Activated CD4-positive, alpha-beta T cell treated with anti-CD3 and anti-CD28 coated beads, Interleukin-2, amount 10 ng/mL, durations not matched to agents 24 days and 14 days (primary cell): Measurements from ENCODE around the gene FGF19. TPM values are rescaled to one million over a fixed set of nuclear protein-coding genes. Genes with fewer than 3 reads are reported as not detected.

Source experiments
- DNase-seq: peaks from one replicate; pipeline ENCODE4 v3.0.0; 2022
- H3K27ac Mint-ChIP-seq: one replicate; pipeline ENCODE4 v1.8.0; 2022; ENCODE audit warnings: mild to moderate bottlenecking, mixed read lengths
- H3K27me3 Mint-ChIP-seq: one replicate; pipeline ENCODE4 v1.8.0; 2022; ENCODE audit warnings: mixed read lengths
- H3K36me3 Mint-ChIP-seq: one replicate; pipeline ENCODE4 v1.8.0; 2022; ENCODE audit warnings: low read depth, mild to moderate bottlenecking, mixed read lengths
- H3K4me1 Mint-ChIP-seq: one replicate; pipeline ENCODE4 v1.8.0; 2021; ENCODE audit warnings: mixed read lengths
- H3K4me3 Mint-ChIP-seq: one replicate; pipeline ENCODE4 v1.8.0; 2022; ENCODE audit warnings: mild to moderate bottlenecking, moderate library complexity, mixed read lengths
- H3K9me3 Mint-ChIP-seq: one replicate; pipeline ENCODE4 v1.8.0; 2021; ENCODE audit warnings: mixed read lengths
- intact Hi-C: fragments of 100-400 bp; cut with micrococcal nuclease; formaldehyde crosslinking; loops from one replicate; pipeline ENCODE4 v1.15.1; 2023
- total RNA-seq: library from RNA; stranded (reverse); gene quantifications from 2 replicates; pipeline ENCODE4 v1.2.3, GENCODE V29; 2022

Gene FGF19
- total RNA-seq, 1 donor from 2014 or later: not detected

DNA sequence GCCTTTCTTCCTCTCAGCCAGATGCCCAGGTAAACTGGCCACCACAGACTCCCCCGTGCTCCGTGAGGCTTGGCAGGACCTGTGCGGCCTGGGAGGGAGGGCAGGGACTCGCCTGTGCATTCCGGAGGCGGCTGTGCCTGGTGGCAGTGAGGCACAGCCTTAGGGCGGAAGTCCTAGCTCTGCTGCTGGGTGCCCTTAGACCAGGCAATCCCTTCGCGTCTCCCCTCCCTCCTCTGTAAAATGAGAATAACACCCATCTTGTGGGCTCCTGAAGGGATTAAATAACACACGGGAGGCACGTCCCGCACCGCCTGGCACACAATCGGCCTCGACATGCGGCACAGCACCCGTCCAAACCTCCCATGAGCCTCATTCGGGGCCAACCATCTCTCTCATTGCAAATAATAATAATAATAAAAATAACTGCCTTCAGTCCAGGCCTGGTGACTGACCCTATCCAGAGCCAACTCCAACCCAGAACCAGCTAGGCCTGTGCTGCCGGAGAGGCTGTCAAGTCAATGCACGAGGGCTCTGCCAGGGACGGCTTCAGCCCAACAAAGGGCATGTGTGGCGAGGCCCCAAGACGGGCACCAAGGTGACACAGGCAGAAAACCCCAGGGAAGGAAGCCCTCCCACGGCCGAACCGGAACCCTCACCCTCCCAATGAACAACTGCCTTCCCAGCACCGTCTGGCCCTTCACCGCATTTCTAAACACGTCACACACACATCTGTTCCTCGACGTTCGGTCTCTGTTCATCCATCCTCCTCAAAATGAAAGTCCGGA lies 36.9 kb downstream of the FGF19 start:
- DNase-seq: no peak
- H3K4me1 Mint-ChIP-seq: peaks cover 6% of the 10 kb centered on the region
- no peaks in the 10 kb centered on the region for H3K9me3 Mint-ChIP-seq
- no peaks in the 10 kb centered on the region for H3K27me3 Mint-ChIP-seq
- H3K4me3 Mint-ChIP-seq: no peak overlapping the region
- H3K27ac Mint-ChIP-seq: no peak overlapping the region
- intact Hi-C loops: no loop called here
- H3K36me3 Mint-ChIP-seq: peaks cover 25% of the 10 kb centered on the region

DNA sequence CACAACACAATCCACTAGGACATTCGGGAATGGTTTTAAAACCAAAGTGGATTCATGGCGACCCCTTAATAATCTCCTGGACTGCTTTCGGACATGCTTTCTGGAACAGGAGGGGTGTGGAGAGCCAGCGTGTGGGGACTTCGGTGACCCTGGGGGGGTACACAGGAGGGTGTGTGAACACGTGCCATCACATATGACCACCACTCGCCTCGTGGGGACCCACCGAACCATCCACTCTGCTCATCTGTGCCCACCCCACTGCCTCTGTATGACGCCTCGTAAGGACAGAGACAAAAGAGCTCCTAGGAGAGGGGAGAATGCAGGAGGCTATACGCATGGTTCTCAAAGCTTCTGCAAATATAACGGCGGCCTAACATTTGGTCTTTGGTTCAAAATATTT lies 37.6 kb downstream of the FGF19 start:
- DNase-seq: no peak
- no peaks in the 10 kb centered on the region for H3K9me3 Mint-ChIP-seq
- no peak overlapping the region for H3K4me3 Mint-ChIP-seq
- H3K27me3 Mint-ChIP-seq: no peaks in the 10 kb centered on the region
- H3K36me3 Mint-ChIP-seq: peaks cover 25% of the 10 kb centered on the region
- intact Hi-C loops: no loop called here
- H3K27ac Mint-ChIP-seq: no peak overlapping the region
- peaks cover 4% of the 10 kb centered on the region for H3K4me1 Mint-ChIP-seq

DNA sequence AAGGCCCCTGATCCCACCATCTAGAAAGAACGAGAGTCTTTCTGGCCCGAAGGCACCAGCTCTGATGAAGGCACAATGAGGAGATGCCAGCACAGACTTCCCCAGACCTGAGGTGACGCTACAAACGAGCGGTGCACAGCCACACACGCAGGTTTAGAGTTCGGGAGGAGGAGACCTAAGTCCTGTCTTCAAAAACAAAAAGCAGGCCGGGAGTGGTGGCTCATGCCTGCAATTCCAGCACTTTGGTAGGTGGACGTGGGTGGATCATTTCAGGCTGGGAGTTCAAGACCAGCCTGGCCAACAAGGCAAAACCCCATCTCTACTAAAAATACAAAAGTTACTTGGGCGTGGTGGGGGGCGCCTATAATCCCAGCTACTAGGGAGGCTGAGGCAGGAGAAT lies 38.2 kb downstream of the FGF19 start:
- no peaks in the 10 kb centered on the region for H3K9me3 Mint-ChIP-seq
- DNase-seq: no peak
- H3K4me3 Mint-ChIP-seq: no peak overlapping the region
- H3K4me1 Mint-ChIP-seq: peaks cover 4% of the 10 kb centered on the region
- peaks cover 24% of the 10 kb centered on the region for H3K36me3 Mint-ChIP-seq
- no peaks in the 10 kb centered on the region for H3K27me3 Mint-ChIP-seq
- intact Hi-C loops: no loop called here
- no peak overlapping the region for H3K27ac Mint-ChIP-seq

DNA sequence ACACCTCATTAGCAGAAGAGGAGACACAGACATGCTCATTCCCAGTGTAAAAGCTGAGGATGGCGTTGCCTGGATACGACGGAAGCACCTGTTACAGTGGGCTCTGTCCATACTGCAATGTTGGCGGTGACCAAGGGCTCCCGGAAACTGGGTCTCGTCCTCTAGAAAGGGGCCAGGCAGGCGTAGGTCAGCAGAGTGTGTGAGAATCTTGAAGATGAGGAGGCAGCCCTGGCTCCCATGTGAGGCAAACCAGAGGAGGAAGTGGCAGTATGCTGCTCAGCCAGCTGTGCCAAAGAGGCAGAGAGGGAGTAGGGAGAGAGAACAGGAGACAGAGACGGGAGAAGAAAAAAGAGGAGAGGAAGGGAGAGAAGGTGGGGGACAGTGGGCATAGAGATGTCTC lies 38.9 kb downstream of the FGF19 start:
- Mint-ChIP-seq H3K36me3 (peaks cover 16% of the 10 kb centered on the region), H3K27me3 (no peaks in the 10 kb centered on the region), H3K4me3 (no peak overlapping the region), H3K9me3 (no peaks in the 10 kb centered on the region), H3K27ac (no peak overlapping the region), H3K4me1 (no peaks in the 10 kb centered on the region)
- intact Hi-C loops: no loop called here
- DNase-seq: no peak

DNA sequence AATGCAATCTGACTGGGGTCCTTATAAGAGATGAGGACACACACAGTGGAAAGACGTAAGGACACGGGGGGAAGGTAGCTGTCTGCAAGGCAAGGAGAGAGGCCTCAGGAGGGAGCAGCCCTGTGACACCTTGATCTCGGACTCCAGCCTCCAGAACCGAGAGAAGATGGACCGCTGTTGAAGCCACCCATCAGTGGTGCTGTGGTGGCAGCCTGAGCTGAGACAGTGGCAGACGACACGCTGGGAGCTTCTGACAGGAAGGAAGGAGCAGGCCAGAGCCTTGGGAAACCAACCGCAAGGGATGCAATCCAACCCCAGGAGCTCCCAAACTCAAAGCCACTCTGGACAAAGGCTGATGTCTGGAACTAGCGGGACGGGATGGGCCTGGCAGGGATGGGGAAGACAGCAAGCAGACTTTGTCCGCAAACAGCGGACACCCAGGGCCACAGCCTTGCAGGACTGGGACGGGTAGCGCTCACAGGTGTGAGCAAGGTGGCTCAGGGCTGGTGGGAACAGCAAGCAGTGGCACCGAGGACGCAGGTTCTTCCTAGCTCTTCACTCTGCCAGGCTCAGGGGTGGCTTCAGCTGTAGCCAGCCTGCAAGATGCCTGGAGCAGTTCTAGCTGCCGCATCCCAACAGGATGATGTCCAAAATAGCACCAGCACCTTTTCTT lies 39.6 kb downstream of the FGF19 start:
- Mint-ChIP-seq H3K4me3 (no peak overlapping the region), H3K36me3 (peaks cover 15% of the 10 kb centered on the region), H3K27ac (no peak overlapping the region), H3K4me1 (no peaks in the 10 kb centered on the region), H3K9me3 (no peaks in the 10 kb centered on the region), H3K27me3 (no peaks in the 10 kb centered on the region)
- intact Hi-C loops: no loop called here
- DNase-seq: no peak

DNA sequence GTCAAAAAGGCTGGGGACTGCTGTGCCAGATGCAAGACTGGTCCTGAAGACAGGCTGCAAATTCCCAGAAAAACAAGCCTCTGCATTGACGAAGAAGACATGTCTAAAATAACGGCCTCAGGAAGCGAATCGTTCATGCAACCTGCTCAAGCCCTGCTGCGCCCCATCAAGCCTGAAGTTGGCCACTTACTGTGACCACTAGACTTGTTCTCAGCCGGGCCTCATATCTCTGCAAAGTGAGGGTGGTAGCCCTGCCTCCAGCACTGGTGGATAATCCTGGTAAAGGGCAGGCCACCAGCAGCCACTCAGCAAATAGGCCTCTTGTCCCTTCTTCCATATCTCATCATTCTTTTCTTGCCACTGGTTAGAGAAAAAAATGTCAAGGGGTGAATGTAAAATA lies 40.5 kb downstream of the FGF19 start:
- intact Hi-C loops: no loop called here
- no peak for DNase-seq
- peaks cover 13% of the 10 kb centered on the region for H3K36me3 Mint-ChIP-seq

DNA sequence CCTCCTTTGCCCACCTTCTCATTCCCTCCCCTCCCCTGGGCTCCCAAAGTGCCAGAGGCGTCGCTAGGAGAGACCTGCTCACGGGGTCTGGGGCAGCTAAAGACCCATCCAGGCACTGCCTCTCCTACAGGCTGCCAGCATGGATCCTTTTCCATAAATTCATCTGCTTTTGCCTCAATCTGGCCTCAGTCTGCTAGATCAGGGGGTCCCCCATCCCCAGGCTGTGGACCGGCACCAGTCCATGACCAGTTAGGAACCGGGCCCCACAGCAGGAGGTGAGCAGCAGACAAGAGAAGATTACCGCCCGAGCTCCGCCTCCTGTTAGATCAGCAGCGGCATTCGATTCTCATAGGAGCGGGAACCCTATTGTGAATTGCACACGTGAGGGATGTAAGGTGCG lies 41.0 kb downstream of the FGF19 start:
- H3K9me3 Mint-ChIP-seq: no peaks in the 10 kb centered on the region
- no peaks in the 10 kb centered on the region for H3K4me1 Mint-ChIP-seq
- no peaks in the 10 kb centered on the region for H3K27me3 Mint-ChIP-seq
- no peak overlapping the region for H3K4me3 Mint-ChIP-seq
- peaks cover 12% of the 10 kb centered on the region for H3K36me3 Mint-ChIP-seq
- intact Hi-C loops: no loop called here
- H3K27ac Mint-ChIP-seq: no peak overlapping the region
- DNase-seq: no peak

More for the DNA sequence above, 40.5 kb downstream of the FGF19 start:
- no peaks in the 10 kb centered on the region for H3K4me1 Mint-ChIP-seq
- no peak overlapping the region for H3K27ac Mint-ChIP-seq
- no peak overlapping the region for H3K4me3 Mint-ChIP-seq
- H3K27me3 Mint-ChIP-seq: no peaks in the 10 kb centered on the region
- H3K9me3 Mint-ChIP-seq: no peaks in the 10 kb centered on the region

DNA sequence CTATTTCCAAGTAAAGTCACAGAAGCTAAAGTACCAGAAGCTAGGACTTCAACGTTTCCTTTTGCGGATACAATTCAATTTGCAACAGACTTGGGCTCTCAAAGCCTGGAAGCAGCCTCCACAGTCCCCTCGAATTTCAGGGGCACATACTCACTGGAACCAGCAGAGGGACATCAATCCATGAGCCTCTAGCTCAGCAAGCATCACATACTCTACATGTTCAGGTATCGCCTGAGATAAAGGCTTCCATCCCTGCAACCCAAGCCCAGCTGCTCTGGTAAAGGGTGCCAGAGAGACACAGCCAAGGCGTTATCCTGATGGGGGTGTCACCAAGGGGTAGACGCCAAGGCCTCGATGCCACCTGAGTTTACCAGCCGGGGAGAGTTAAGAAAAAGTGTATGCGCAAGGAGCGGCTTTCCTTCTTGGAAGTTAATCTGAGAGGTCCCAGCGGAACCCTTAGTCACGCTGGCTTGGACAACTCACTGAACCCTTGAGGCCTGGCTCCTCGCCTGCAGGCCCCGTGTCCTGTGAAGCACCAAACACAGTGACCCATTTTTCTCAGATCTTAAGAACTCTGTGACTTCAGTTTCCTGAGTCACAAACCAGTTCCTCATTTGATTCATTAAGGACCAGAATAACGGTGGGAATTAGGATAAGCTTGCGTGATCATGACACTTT lies 41.7 kb downstream of the FGF19 start:
- Mint-ChIP-seq H3K9me3 (no peaks in the 10 kb centered on the region), H3K27ac (no peak overlapping the region), H3K4me1 (no peaks in the 10 kb centered on the region), H3K36me3 (peaks cover 9% of the 10 kb centered on the region), H3K4me3 (no peak overlapping the region), H3K27me3 (no peaks in the 10 kb centered on the region)
- DNase-seq: no peak
- intact Hi-C loops: no loop called here

DNA sequence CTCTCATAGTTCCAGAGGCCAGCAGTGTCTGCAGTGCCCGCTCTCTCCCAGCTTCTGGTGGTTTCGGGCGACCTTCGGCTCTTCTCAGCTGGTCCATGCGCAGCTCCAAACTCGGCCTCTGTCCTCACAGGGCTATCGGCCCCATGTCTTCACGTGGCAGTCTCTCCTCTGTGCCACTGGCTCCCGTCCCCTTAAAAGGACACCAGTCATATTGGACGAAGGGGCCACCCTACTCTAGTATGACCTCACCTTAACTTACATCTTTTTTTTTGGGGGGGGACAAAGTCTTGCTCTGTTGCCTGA lies 42.5 kb downstream of the FGF19 start:
- Mint-ChIP-seq H3K9me3 (no peaks in the 10 kb centered on the region), H3K4me1 (no peaks in the 10 kb centered on the region), H3K27me3 (no peaks in the 10 kb centered on the region), H3K4me3 (no peak overlapping the region), H3K36me3 (peaks cover 9% of the 10 kb centered on the region), H3K27ac (no peak overlapping the region)
- intact Hi-C loops: no loop called here
- no peak for DNase-seq

DNA sequence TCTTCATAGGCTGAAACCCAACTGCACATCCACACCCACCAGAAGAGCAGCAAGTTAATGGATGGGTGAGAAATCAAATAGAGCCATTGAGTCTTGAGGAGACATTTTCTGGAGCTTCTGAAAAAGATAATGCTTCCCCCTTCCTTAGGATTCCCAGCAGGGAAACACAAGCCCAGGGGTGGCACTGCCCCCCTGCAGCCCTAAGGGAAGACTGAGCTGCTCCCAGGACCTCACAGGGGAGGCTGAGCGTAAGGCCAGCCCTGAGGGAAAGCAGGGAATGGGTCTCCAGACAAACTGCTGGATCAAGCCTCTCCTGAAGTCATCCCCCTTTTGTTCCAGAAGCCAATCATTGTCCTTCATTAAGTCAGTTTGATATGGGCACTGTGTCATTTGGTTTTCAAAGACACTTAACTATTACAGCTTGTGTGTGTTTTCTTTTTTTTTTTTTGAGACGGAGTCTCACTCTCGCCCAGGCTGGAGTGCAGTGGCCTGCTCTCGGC lies 43.8 kb downstream of the FGF19 start:
- Mint-ChIP-seq H3K27ac (no peak overlapping the region), H3K36me3 (peaks cover 8% of the 10 kb centered on the region), H3K27me3 (no peaks in the 10 kb centered on the region), H3K4me1 (no peaks in the 10 kb centered on the region), H3K9me3 (no peaks in the 10 kb centered on the region), H3K4me3 (no peak overlapping the region)
- no peak for DNase-seq
- intact Hi-C loops: no loop called here

DNA sequence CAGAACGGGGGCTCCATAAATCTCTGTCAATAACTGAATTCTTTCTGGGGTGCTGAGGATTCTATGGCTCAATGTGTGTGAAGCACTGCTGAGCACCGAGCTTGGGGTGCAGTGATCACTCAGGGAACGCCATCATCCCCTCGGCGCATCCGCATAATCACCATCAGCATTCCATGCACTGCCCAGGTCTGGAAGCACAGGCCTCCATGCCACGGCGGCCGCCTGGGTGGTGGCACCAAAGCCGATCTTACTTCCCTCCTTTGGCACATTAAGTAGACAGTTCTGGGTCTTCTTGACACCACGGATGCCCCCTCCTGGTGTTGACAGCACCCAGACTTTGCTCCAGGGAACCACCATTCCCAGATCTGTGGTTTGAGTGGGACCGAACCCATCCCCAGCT lies 44.2 kb downstream of the FGF19 start:
- Mint-ChIP-seq H3K36me3 (peaks cover 5% of the 10 kb centered on the region), H3K4me3 (no peak overlapping the region), H3K27me3 (no peaks in the 10 kb centered on the region), H3K4me1 (no peaks in the 10 kb centered on the region), H3K9me3 (no peaks in the 10 kb centered on the region), H3K27ac (no peak overlapping the region)
- DNase-seq: no peak
- intact Hi-C loops: no loop called here

DNA sequence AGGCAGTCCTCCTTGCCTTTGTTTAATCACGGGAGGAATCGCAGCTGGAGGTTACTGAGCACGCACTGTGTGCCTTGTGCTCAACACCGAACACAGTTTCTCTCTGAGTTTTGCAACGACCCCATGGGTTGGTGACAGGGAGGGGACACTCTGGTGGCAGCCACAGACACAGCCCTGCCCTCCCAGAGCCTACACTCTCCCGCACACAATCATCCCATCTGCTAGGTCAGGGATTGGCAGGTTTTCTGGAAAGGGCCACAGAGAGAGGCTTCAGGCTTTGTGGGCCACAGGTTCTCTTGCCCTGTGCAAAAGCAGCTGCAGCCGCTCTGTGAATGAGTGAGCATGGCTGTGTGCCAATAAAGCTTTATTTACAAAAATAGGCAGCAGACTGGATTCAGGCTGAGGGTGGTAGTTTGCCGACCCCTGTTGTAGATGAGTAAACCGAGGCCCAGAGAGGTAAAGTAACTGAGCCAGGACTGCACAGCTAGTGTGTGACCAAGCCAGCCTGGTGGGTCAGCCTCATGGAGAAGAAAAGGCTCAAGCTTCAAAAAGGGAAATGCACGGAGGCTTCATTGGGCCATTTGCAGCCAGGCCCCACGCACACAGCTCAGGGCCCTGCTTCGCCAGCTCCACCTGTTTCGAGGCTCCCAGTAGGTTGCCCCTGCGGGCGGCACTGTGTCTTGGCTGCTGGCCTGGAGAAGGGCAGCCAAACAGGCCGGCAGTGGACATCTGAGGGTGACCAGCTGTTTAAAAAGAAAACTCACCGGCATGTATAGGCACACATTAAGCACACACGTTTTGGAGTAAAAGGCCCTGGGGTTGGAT lies 45.0 kb downstream of the FGF19 start:
- H3K4me3 Mint-ChIP-seq: no peak overlapping the region
- no peaks in the 10 kb centered on the region for H3K4me1 Mint-ChIP-seq
- H3K9me3 Mint-ChIP-seq: no peaks in the 10 kb centered on the region
- no peak for DNase-seq
- H3K36me3 Mint-ChIP-seq: peaks cover 3% of the 10 kb centered on the region
- no peaks in the 10 kb centered on the region for H3K27me3 Mint-ChIP-seq
- intact Hi-C loops: no loop called here
- H3K27ac Mint-ChIP-seq: no peak overlapping the region

DNA sequence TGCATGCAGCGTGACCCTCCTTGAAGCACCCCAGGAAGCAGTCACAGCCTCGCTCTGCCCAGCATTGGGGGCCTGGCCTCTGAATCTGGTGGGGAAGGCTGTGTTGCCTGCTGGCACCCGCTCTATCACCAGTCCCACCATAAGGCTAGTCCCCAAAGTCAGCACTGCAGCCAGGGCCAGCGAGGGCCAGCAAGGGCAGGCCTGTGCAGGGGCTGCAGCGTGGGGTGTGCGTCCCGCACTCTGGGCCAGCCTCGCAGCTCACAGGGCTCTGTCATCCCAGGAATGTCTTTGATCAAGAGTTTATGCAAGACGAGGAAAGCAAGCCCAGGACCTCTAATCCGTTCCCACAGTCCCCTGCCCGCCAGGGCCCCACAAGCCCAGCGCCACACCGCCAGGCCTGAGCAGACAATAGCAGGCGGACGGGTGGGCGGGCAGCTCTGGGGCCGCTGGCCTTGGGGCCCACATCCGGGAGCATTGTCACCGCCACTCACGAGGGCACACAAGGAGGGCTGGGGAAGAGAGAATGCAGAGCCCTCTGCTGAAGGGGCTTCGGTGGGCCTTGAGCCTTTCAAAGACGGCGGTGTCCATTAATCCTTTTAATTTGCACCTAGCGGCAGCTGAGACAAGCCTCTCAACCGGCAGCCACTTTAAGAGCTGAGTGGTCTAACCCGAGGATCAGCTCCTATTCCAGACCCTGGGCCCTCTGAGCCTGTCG lies 45.8 kb downstream of the FGF19 start:
- Mint-ChIP-seq H3K4me1 (no peaks in the 10 kb centered on the region), H3K4me3 (no peak overlapping the region), H3K27ac (no peak overlapping the region), H3K36me3 (no peaks in the 10 kb centered on the region), H3K9me3 (no peaks in the 10 kb centered on the region), H3K27me3 (no peaks in the 10 kb centered on the region)
- no peak for DNase-seq
- intact Hi-C loops: no loop called here
